WI38 (cell line): ENCODE results near the gene ZDHHC3.

Experiments
- H3K4me3 ChIP-seq: 2 replicates; pipeline ENCODE4 v1.5.1; 2011; ENCODE audit warnings: low read depth, mild to moderate bottlenecking, control low read depth, low read length
- CTCF ChIP-seq: IDR thresholded peaks from 2 replicates; pipeline ENCODE4 v1.5.1; 2012; ENCODE audit warnings: low read depth, mild to moderate bottlenecking, control low read depth, low read length

ZDHHC3 gene

GRCh38 chr3:44939581-44940036 is 36.4 kb downstream of the ZDHHC3 start:
- TF ChIP-seq CTCF, result no peak
- H3K4me3 ChIP-seq, result no peak overlapping the region

GRCh38 chr3:44932986-44933944 is 42.7 kb downstream of the ZDHHC3 start:
- no peak for TF ChIP-seq CTCF
- no peak overlapping the region for H3K4me3 ChIP-seq

- H3K4me3 ChIP-seq, result no peak overlapping the region
- TF ChIP-seq CTCF, result no peak
Observed at GRCh38 chr3:44932271-44932670, 43.7 kb downstream of the ZDHHC3 start.

GRCh38 chr3:44931791-44932190 is 44.2 kb downstream of the ZDHHC3 start:
- no peak for TF ChIP-seq CTCF
- no peak overlapping the region for H3K4me3 ChIP-seq

GRCh38 chr3:44930911-44931310 is 45.1 kb downstream of the ZDHHC3 start:
- TF ChIP-seq CTCF, result no peak
- no peak overlapping the region for H3K4me3 ChIP-seq

- TF ChIP-seq CTCF, result no peak
- no peak overlapping the region for H3K4me3 ChIP-seq
Observed at GRCh38 chr3:44929782-44930181, 46.2 kb downstream of the ZDHHC3 start.

GRCh38 chr3:44927371-44927770 is 48.6 kb downstream of the ZDHHC3 start:
- no peak for TF ChIP-seq CTCF
- no peak overlapping the region for H3K4me3 ChIP-seq
